Keratinocyte (primary cell): ENCODE results near the gene FGF19. TPM values are rescaled to one million over a fixed set of nuclear protein-coding genes. Genes with fewer than 3 reads are reported as not detected.

Experiments used
- DNase-seq: peaks from one replicate; pipeline ENCODE4 v3.0.0-alpha.2; 2011; ENCODE audit warnings: low read depth, missing footprints, low spot score
- FAIRE-seq: peaks from 2 replicates; lab custom pipeline; 2011; peaks lifted over from hg19 to GRCh38; lab: Jason Lieb, UNC
- H2AFZ ChIP-seq: 2 replicates; pipeline ENCODE4 v1.6.0; 2012; ENCODE audit warnings: low read length, control low read depth, inconsistent platforms; ENCODE audit not compliant: control insufficient read depth
- H3K27ac ChIP-seq: 2 replicates; pipeline ENCODE4 v1.5.1; 2011; ENCODE audit warnings: low read length; ENCODE audit not compliant: control insufficient read depth, insufficient read depth
- H3K27me3 ChIP-seq: 3 replicates; pipeline ENCODE4 v1.6.0; 2011; ENCODE audit warnings: low read length; ENCODE audit not compliant: control insufficient read depth, insufficient read depth; ENCODE audit errors: extremely low read depth
- H3K36me3 ChIP-seq, 2 experiments: 2 replicates in 1 of 2; 3 replicates in 1 of 2; pipeline ENCODE4 v1.5.1; 2011; ENCODE audit warnings: low read length in 2 of 2, mild to moderate bottlenecking in 1 of 2; ENCODE audit not compliant: control insufficient read depth in 2 of 2, insufficient read depth in 2 of 2; ENCODE audit errors: extremely low read depth in 1 of 2
- H3K4me1 ChIP-seq: 3 replicates; pipeline ENCODE4 v1.5.1; 2011; ENCODE audit warnings: low read length; ENCODE audit not compliant: control insufficient read depth, insufficient read depth; ENCODE audit errors: extremely low read depth
- H3K4me2 ChIP-seq: 3 replicates; pipeline ENCODE4 v1.6.0; 2011; ENCODE audit warnings: low read depth, low read length; ENCODE audit not compliant: control insufficient read depth, insufficient read depth; ENCODE audit errors: extremely low read depth
- H3K4me3 ChIP-seq, 3 experiments: fragments of 200-600 bp in 1 of 3; sonication (generic) in 1 of 3; 2 replicates in 2 of 3; 3 replicates in 1 of 3; pipeline ENCODE4 v1.5.1; 2011 to 2016; ENCODE audit warnings: low read length in 3 of 3, mild to moderate bottlenecking in 3 of 3, control low read depth in 2 of 3, inconsistent platforms in 1 of 3, low read depth in 1 of 3, mixed read lengths in 1 of 3, mixed run types in 1 of 3, moderate library complexity in 1 of 3; ENCODE audit not compliant: control insufficient read depth in 2 of 3, insufficient read depth in 2 of 3; ENCODE audit errors: extremely low read depth in 1 of 3
- H3K79me2 ChIP-seq: 2 replicates; pipeline ENCODE4 v1.6.0; 2012; ENCODE audit warnings: low read length; ENCODE audit not compliant: control insufficient read depth, insufficient read depth
- H3K9ac ChIP-seq: 3 replicates; pipeline ENCODE4 v1.6.0; 2011; ENCODE audit warnings: low read length; ENCODE audit not compliant: control insufficient read depth, insufficient read depth; ENCODE audit errors: extremely low read depth
- H3K9me1 ChIP-seq: 3 replicates; pipeline ENCODE4 v1.6.0; 2011; ENCODE audit warnings: low read length; ENCODE audit not compliant: control insufficient read depth, insufficient read depth; ENCODE audit errors: extremely low read depth
- H3K9me3 ChIP-seq: 2 replicates; pipeline ENCODE4 v1.5.1; 2012; ENCODE audit warnings: low read depth, low read length; ENCODE audit not compliant: control insufficient read depth
- H4K20me1 ChIP-seq: 3 replicates; pipeline ENCODE4 v1.6.0; 2011; ENCODE audit warnings: low read length; ENCODE audit not compliant: control insufficient read depth, insufficient read depth; ENCODE audit errors: extremely low read depth
- CTCF ChIP-seq, 3 experiments: IDR thresholded peaks in 1 of 3; conservative IDR thresholded peaks in 1 of 3; optimal IDR thresholded peaks in 1 of 3; 2 replicates in 2 of 3; 3 replicates in 1 of 3; pipeline versions ENCODE3 to v1.5.1; 2011; ENCODE audit warnings: low read length in 3 of 3, mild to moderate bottlenecking in 3 of 3, moderate library complexity in 2 of 3, control low read depth in 1 of 3, inconsistent platforms in 1 of 3; ENCODE audit not compliant: insufficient read depth in 2 of 3; ENCODE audit errors: extremely low read depth in 1 of 3
- EZH2 ChIP-seq: IDR thresholded peaks from one replicate; pipeline ENCODE4 v1.6.1; 2012; ENCODE audit warnings: inconsistent platforms, mild to moderate bottlenecking, low read length, moderate library complexity
- dilution Hi-C: fragments of 300-500 bp; cut with MboI; formaldehyde crosslinking; loops from one replicate; pipeline ENCODE4 v1.7.0; 2020; ENCODE audit warnings: low sequenced_read_pairs; ENCODE audit not compliant: extremely low pct_ligation_motif_present
- polyA plus RNA-seq, 5 experiments: library from polyadenylated mRNA; depleted of rRNA in 3 of 5; stranded (reverse) in 3 of 5; stranded (forward) in 1 of 5; unstranded in 1 of 5; fragments of >200 nt; gene quantifications; 1 replicate in 1 of 5; 2 replicates in 3 of 5; 3 replicates in 1 of 5; pipeline versions ENCODE4 v1.2.1 to v1.2.3, GENCODE V29; 2011 to 2012; ENCODE audit warnings: missing spikeins in 2 of 5, low read depth in 1 of 5, low replicate concordance in 1 of 5

The FGF19 gene
- polyA plus RNA-seq, 1 donor (not counting 4 experiments of a cell fraction or from before 2014, with no cell fraction given): 0.08 TPM

- H3K9me1 ChIP-seq: no peaks in the 10 kb centered on the region
- FAIRE-seq (no peak), DNase-seq (no peak)
- H3K27ac ChIP-seq: no peak overlapping the region
- H3K9ac ChIP-seq: no peak overlapping the region
- H3K27me3 ChIP-seq: peaks cover 27% of the 10 kb centered on the region
- H4K20me1 ChIP-seq: no peaks in the 10 kb centered on the region
- no peak overlapping the region for H2AFZ ChIP-seq
- TF ChIP-seq CTCF (optimal IDR thresholded peaks at IDR 0.05 in 1 of 3, IDR thresholded peaks at IDR 0.05 in 1 of 3, conservative IDR thresholded peaks at IDR 0.05 in 1 of 3; ENCODE audit: extremely low read depth in 1 of 3, insufficient read depth in 2 of 3, low read length in 3 of 3) (no peak), EZH2 (no peak)
- H3K79me2 ChIP-seq: no peaks in the 10 kb centered on the region
- no peaks in the 10 kb centered on the region for H3K9me3 ChIP-seq
- no peak overlapping the region for H3K4me2 ChIP-seq
- no peaks in the 10 kb centered on the region for H3K36me3 ChIP-seq
- H3K4me3 ChIP-seq: no peak overlapping the region
- H3K4me1 ChIP-seq: no peaks in the 10 kb centered on the region
- dilution Hi-C loops: no loop called here
Observed at GRCh38 chr11:69715446-69715845, 11.6 kb upstream of the FGF19 start.

GRCh38 chr11:69711822-69712801 lies 8.3 kb upstream of the FGF19 start:
- Histone ChIP-seq H3K9ac (no peak overlapping the region), H3K4me2 (no peak overlapping the region), H3K27ac (no peak overlapping the region), H4K20me1 (no peaks in the 10 kb centered on the region), H3K27me3 (peaks cover 5% of the 10 kb centered on the region), H3K36me3 (no peaks in the 10 kb centered on the region), H3K4me3 (no peak overlapping the region), H3K9me1 (no peaks in the 10 kb centered on the region), H2AFZ (no peak overlapping the region), H3K4me1 (peaks cover 7% of the 10 kb centered on the region), H3K9me3 (no peaks in the 10 kb centered on the region), H3K79me2 (no peaks in the 10 kb centered on the region)
- TF ChIP-seq CTCF (optimal IDR thresholded peaks at IDR 0.05 in 1 of 3, IDR thresholded peaks at IDR 0.05 in 1 of 3, conservative IDR thresholded peaks at IDR 0.05 in 1 of 3; ENCODE audit: extremely low read depth in 1 of 3, insufficient read depth in 2 of 3, low read length in 3 of 3) (no peak), EZH2 (no peak)
- dilution Hi-C loops: no loop called here
- FAIRE-seq: no peak
- DNase-seq: no peak
